B cell (primary cell): Measurements from ENCODE around the gene DAB2IP. TPM values are rescaled to one million over a fixed set of nuclear protein-coding genes. Genes with fewer than 3 reads are reported as not detected.
"Not testable (repeated sequence)": the region's sequence is repeated elsewhere in the genome, so short reads cannot be mapped to it uniquely, and the experiment has no call there.

ENCODE experiments used
- ATAC-seq: fragments of 200-7000 bp; cut with Tn5 transposase; one replicate; pipeline ENCODE4 v1.10.0; 2021; ENCODE audit warnings: low read depth, mild to moderate bottlenecking, moderate number of reproducible peaks, moderate library complexity
- CTCF ChIA-PET: fragments of 350-600 bp; sonication (Branson Sonifier 250); formaldehyde crosslinking; loops from one replicate; lab custom pipeline; 2021; ENCODE audit warnings: antibody characterized with exemption, inconsistent platforms; lab: Charles Lee
- POLR2A ChIA-PET: fragments of 350-600 bp; sonication (Branson Sonifier 250); formaldehyde crosslinking; loops from one replicate; lab custom pipeline; 2021; ENCODE audit warnings: antibody characterized with exemption; lab: Charles Lee
- DNase-seq: peaks from one replicate; pipeline ENCODE4 v3.0.0; 2013
- H2AFZ ChIP-seq: 2 replicates; pipeline ENCODE4 v1.6.1; 2012; ENCODE audit warnings: mild to moderate bottlenecking, low read depth, low read length; ENCODE audit not compliant: insufficient read depth, poor library complexity, severe bottlenecking
- H3K27ac ChIP-seq, 2 donors: 1 replicate in 1 of 2; 2 replicates in 1 of 2; pipeline ENCODE4 v1.5.1; 2012 to 2013; ENCODE audit warnings: low read length in 2 of 2, mild to moderate bottlenecking in 2 of 2, moderate library complexity in 1 of 2
- H3K27me3 ChIP-seq, 4 experiments: fragments of 200-600 bp in 1 of 4; sonication (generic) in 1 of 4; replicated peaks in 1 of 4; 1 replicate in 2 of 4; 2 replicates in 2 of 4; pipeline versions ENCODE4 v1.6.1 to v1.7.0; 2013 to 2016; ENCODE audit warnings: low read length in 3 of 4, mild to moderate bottlenecking in 2 of 4, mixed read lengths in 1 of 4, moderate library complexity in 1 of 4; ENCODE audit not compliant: insufficient read depth in 4 of 4, control insufficient read depth in 3 of 4; ENCODE audit errors: control extremely low read depth in 1 of 4
- H3K36me3 ChIP-seq, 2 experiments: replicated peaks in 1 of 2; 1 replicate in 1 of 2; 2 replicates in 1 of 2; pipeline versions ENCODE4 v1.6.1 to v1.7.1; 2013; ENCODE audit warnings: low read length in 1 of 2; ENCODE audit not compliant: insufficient read depth in 2 of 2, control insufficient read depth in 1 of 2; ENCODE audit errors: control extremely low read depth in 1 of 2, extremely low read depth in 1 of 2
- H3K4me1 ChIP-seq, 2 donors: fragments of 200-600 bp in 1 of 2; sonication (generic) in 1 of 2; 1 replicate in 1 of 2; 2 replicates in 1 of 2; pipeline versions ENCODE4 v1.5.1 to v1.6.1; 2013 to 2017; ENCODE audit warnings: low read length in 2 of 2; ENCODE audit not compliant: control insufficient read depth in 2 of 2, insufficient read depth in 2 of 2
- H3K4me2 ChIP-seq: replicated peaks from 2 replicates; pipeline ENCODE3; 2012; ENCODE audit warnings: mild to moderate bottlenecking, low read depth, low read length; ENCODE audit not compliant: poor library complexity, severe bottlenecking
- H3K4me3 ChIP-seq, 5 experiments: fragments of 200-600 bp in 1 of 5; sonication (generic) in 1 of 5; 1 replicate in 3 of 5; 2 replicates in 2 of 5; pipeline versions ENCODE4 v1.5.1 to v1.7.0; 2011 to 2016; ENCODE audit warnings: low read length in 4 of 5, mild to moderate bottlenecking in 4 of 5, low read depth in 2 of 5, control low read depth in 1 of 5, moderate library complexity in 1 of 5; ENCODE audit not compliant: insufficient read depth in 1 of 5; ENCODE audit errors: control extremely low read depth in 1 of 5, extremely low read depth in 1 of 5
- H3K79me2 ChIP-seq: fragments of 200-600 bp; sonication (generic); one replicate; pipeline ENCODE4 v1.6.0; 2016; ENCODE audit warnings: low read length; ENCODE audit not compliant: control insufficient read depth, insufficient read depth
- H3K9ac ChIP-seq: fragments of 200-600 bp; sonication (generic); 2 replicates; pipeline ENCODE4 v1.6.1; 2017; ENCODE audit warnings: mild to moderate bottlenecking, low read length, moderate library complexity
- H3K9me3 ChIP-seq, 3 donors: one replicate each; pipeline versions ENCODE4 v1.6.1 to v1.7.1; 2013; ENCODE audit warnings: low read length in 2 of 3; ENCODE audit not compliant: control insufficient read depth in 2 of 3, insufficient read depth in 1 of 3; ENCODE audit errors: control extremely low read depth in 1 of 3
- H4K20me1 ChIP-seq: 2 replicates; pipeline ENCODE4 v1.6.0; 2012; ENCODE audit warnings: mild to moderate bottlenecking, low read length; ENCODE audit not compliant: insufficient read depth, control insufficient read depth, poor library complexity, severe bottlenecking
- H3K27ac Mint-ChIP-seq: one replicate; pipeline ENCODE4 v1.8.0; 2021; ENCODE audit warnings: mixed read lengths
- H3K27me3 Mint-ChIP-seq: one replicate; pipeline ENCODE4 v1.8.0; 2021; ENCODE audit warnings: mixed read lengths
- H3K4me1 Mint-ChIP-seq: one replicate; pipeline ENCODE4 v1.8.0; 2021; ENCODE audit warnings: mixed read lengths
- H3K4me3 Mint-ChIP-seq: one replicate; pipeline ENCODE4 v1.8.0; 2021; ENCODE audit warnings: mixed read lengths
- H3K9me3 Mint-ChIP-seq: one replicate; pipeline ENCODE4 v1.8.0; 2022; ENCODE audit warnings: mixed read lengths; ENCODE audit not compliant: insufficient read depth
- CTCF ChIP-seq: fragments of 200-600 bp; IDR thresholded peaks from one replicate; pipeline ENCODE4 v1.8.0; 2022; ENCODE audit warnings: antibody characterized with exemption, mild to moderate bottlenecking
- EZH2 ChIP-seq: IDR thresholded peaks from 2 replicates; pipeline ENCODE4 v1.6.1; 2012; ENCODE audit warnings: borderline replicate concordance, low read depth, mild to moderate bottlenecking, moderate library complexity, low read length; ENCODE audit not compliant: insufficient read depth, poor library complexity, severe bottlenecking
- WGBS: methylation state at CpG from one replicate; pipeline ENCODE4 v1.1.5; 2013; ENCODE audit warnings: missing lambda C conversion rate; ENCODE audit not compliant: insufficient coverage; 5-methylcytosine and 5-hydroxymethylcytosine counted together
- intact Hi-C: fragments of 100-400 bp; cut with micrococcal nuclease; formaldehyde crosslinking; loops from one replicate; pipeline ENCODE4 v1.10.0; 2022
- polyA plus RNA-seq: library from polyadenylated mRNA; depleted of rRNA; stranded (reverse); fragments of >200 nt; gene quantifications from 2 replicates; pipeline ENCODE4 v1.2.3, GENCODE V29; 2012
- total RNA-seq, 2 donors: library from RNA; stranded (reverse); fragments of 120-200 nt in 1 of 2; gene quantifications; 1 replicate in 1 of 2; 2 replicates in 1 of 2; pipeline versions ENCODE4 v1.2.3 to v1.2.4, GENCODE V29; 2013 to 2022

The DAB2IP gene
- total and polyA plus RNA-seq, 2 donors (not counting 1 experiment from before 2014, with no cell fraction given) = 1.1 to 3.9 TPM

GRCh38 chr9:121620777-121621449, 30.5 kb upstream of the DAB2IP start:
- Histone ChIP-seq H4K20me1 (no peaks in the 10 kb centered on the region), H3K79me2 (no peaks in the 10 kb centered on the region), H2AFZ (no peak overlapping the region), H3K4me3 (no peak overlapping the region), H3K36me3 (no peaks in the 10 kb centered on the region), H3K9ac (no peak overlapping the region), H3K27me3 (peaks cover 0 to 7% (median 0%) of the 10 kb centered on the region in 4 experiments), H3K27ac (no peak overlapping the region), H3K9me3 (peaks cover 0 to 2% (median 0%) of the 10 kb centered on the region in 3 donors), H3K4me2 (no peak overlapping the region), H3K4me1 (no peaks in the 10 kb centered on the region)
- TF ChIP-seq CTCF = no peak
- no peak for TF ChIP-seq EZH2
- peaks cover 21% of the 10 kb centered on the region for H3K27me3 Mint-ChIP-seq
- no peak overlapping the region for H3K27ac Mint-ChIP-seq
- DNase-seq (no peak), ATAC-seq (no peak)
- no peak overlapping the region for H3K4me3 Mint-ChIP-seq
- no peaks in the 10 kb centered on the region for H3K9me3 Mint-ChIP-seq
- peaks cover 2% of the 10 kb centered on the region for H3K4me1 Mint-ChIP-seq
- ChIA-PET CTCF (no interaction called here), POLR2A (no interaction called here)
- WGBS = 11% methylated on average over 3 of the region's 3 CpGs
- intact Hi-C loops = loop anchor here (1.0 kb wide), 1 partner anchor 371 kb away; no protein-coding TSS in a partner anchor

GRCh38 chr9:121622387-121623203, 28.8 kb upstream of the DAB2IP start:
- peaks cover 19% of the 10 kb centered on the region for H3K27me3 Mint-ChIP-seq
- no peaks in the 10 kb centered on the region for H3K4me1 ChIP-seq
- TF ChIP-seq CTCF (no peak), EZH2 (no peak)
- no peak overlapping the region for H3K27ac ChIP-seq
- no peak overlapping the region for H3K4me3 ChIP-seq
- H3K9ac ChIP-seq = no peak overlapping the region
- H3K4me1 Mint-ChIP-seq = peaks cover 2% of the 10 kb centered on the region
- H3K27me3 ChIP-seq = no peaks in the 10 kb centered on the region
- no peak overlapping the region for H3K27ac Mint-ChIP-seq
- WGBS = 100% methylated on average over 10 of the region's 14 CpGs
- H3K9me3 Mint-ChIP-seq = no peaks in the 10 kb centered on the region
- no peak overlapping the region for H2AFZ ChIP-seq
- H3K4me3 Mint-ChIP-seq = no peak overlapping the region
- no peak for DNase-seq
- POLR2A ChIA-PET = no interaction called here
- no peaks in the 10 kb centered on the region for H3K36me3 ChIP-seq
- H4K20me1 ChIP-seq = no peaks in the 10 kb centered on the region
- CTCF ChIA-PET = no interaction called here
- ATAC-seq = no peak
- H3K4me2 ChIP-seq = no peak overlapping the region
- H3K9me3 ChIP-seq = peaks cover 0 to 2% (median 0%) of the 10 kb centered on the region in 3 donors
- intact Hi-C loops = no loop called here
- H3K79me2 ChIP-seq = no peaks in the 10 kb centered on the region

- CTCF ChIA-PET, H4K20me1 ChIP-seq, H3K9me3 Mint-ChIP-seq, H3K4me2 ChIP-seq, H3K4me3 ChIP-seq, H3K27me3 ChIP-seq, H3K79me2 ChIP-seq, intact Hi-C loops, H3K4me1 ChIP-seq, H3K9ac ChIP-seq, H3K27ac Mint-ChIP-seq, H2AFZ ChIP-seq, POLR2A ChIA-PET, ATAC-seq, H3K36me3 ChIP-seq, H3K27ac ChIP-seq, H3K4me1 Mint-ChIP-seq, H3K9me3 ChIP-seq, DNase-seq, H3K4me3 Mint-ChIP-seq: not testable (repeated sequence)
- H3K27me3 Mint-ChIP-seq = peaks cover 21% of the 10 kb centered on the region
- WGBS = 100% methylated on average over 2 of the region's 2 CpGs
Measured at GRCh38 chr9:121623430-121623829, 28.0 kb upstream of the DAB2IP start.
